Pulmonary artery endothelial cell (primary cell): ENCODE measurements around the gene IL2RG. TPM values are rescaled to one million over a fixed set of nuclear protein-coding genes. Genes with fewer than 3 reads are reported as not detected.

Experiments
- DNase-seq: peaks from one replicate; pipeline ENCODE4 v3.0.0-alpha.2; 2011; ENCODE audit warnings: low read depth, low spot score
- total RNA-seq: library from RNA; depleted of rRNA; stranded (reverse); fragments of >200 nt; gene quantifications from 2 replicates; pipeline ENCODE4 v1.2.3, GENCODE V29; 2014

IL2RG gene
- total RNA-seq, 1 donor from 2014 or later = not detected

- DNase-seq = peak; percentile 86
These were observed 43.1 kb downstream of the IL2RG start, which contains the start of gene SNX12 for GRCh38 chrX:71068044-71068918. TSS of gene SNX12 (minus strand) at chrX:71068334. CDS start at chrX:71068306, 28 bp downstream.

- DNase-seq = no peak
These were observed 43.7 kb downstream of the IL2RG start for GRCh38 chrX:71067712-71068043.

GRCh38 chrX:71067089-71067488 is 44.3 kb downstream of the IL2RG start:
- no peak for DNase-seq

GRCh38 chrX:71060127-71060526 is 51.2 kb downstream of the IL2RG start:
- no peak for DNase-seq

- no peak for DNase-seq
These were observed 53.4 kb downstream of the IL2RG start for GRCh38 chrX:71057848-71058530.

Other genes with a start within 250 kb of the IL2RG start
- not detected in 2 replicates for gene TEX11, start 202.9 kb downstream of the IL2RG start, total RNA-seq
- gene SLC7A3, start 180.5 kb downstream of the IL2RG start, total RNA-seq = not detected in 2 replicates
- gene SNX12, start 43.2 kb downstream of the IL2RG start, total RNA-seq = 77.0 and 92.9 TPM in 2 replicates
- gene FOXO4, start 15.7 kb downstream of the IL2RG start, total RNA-seq = 5.3 and 7.2 TPM in 2 replicates
- not detected in 2 replicates for gene CXorf65, start 4.8 kb downstream of the IL2RG start, total RNA-seq
- gene MED12, start 7.0 kb upstream of the IL2RG start, total RNA-seq = 18.3 and 27.8 TPM in 2 replicates
- 0.04 and 0.13 TPM in 2 replicates for gene NLGN3, start 33.3 kb upstream of the IL2RG start, total RNA-seq
- gene GJB1, start 111.6 kb upstream of the IL2RG start, total RNA-seq = not detected in 2 replicates
- 11.7 and 12.8 TPM in 2 replicates for gene ZMYM3, start 142.6 kb upstream of the IL2RG start, total RNA-seq
- 488 and 525 TPM in 2 replicates for gene NONO, start 172.1 kb upstream of the IL2RG start, total RNA-seq
- gene ITGB1BP2, start 190.2 kb upstream of the IL2RG start, total RNA-seq = 0.46 and 1.4 TPM in 2 replicates